ENCODE measurements around the gene PTPRZ1.

The PTPRZ1 gene

GRCh38 chr7:121909716-121910345, 36.9 kb downstream of the PTPRZ1 start:
- no peak for DNase-seq (ENCODE audit: low read depth in 2 of 2)

DNA sequence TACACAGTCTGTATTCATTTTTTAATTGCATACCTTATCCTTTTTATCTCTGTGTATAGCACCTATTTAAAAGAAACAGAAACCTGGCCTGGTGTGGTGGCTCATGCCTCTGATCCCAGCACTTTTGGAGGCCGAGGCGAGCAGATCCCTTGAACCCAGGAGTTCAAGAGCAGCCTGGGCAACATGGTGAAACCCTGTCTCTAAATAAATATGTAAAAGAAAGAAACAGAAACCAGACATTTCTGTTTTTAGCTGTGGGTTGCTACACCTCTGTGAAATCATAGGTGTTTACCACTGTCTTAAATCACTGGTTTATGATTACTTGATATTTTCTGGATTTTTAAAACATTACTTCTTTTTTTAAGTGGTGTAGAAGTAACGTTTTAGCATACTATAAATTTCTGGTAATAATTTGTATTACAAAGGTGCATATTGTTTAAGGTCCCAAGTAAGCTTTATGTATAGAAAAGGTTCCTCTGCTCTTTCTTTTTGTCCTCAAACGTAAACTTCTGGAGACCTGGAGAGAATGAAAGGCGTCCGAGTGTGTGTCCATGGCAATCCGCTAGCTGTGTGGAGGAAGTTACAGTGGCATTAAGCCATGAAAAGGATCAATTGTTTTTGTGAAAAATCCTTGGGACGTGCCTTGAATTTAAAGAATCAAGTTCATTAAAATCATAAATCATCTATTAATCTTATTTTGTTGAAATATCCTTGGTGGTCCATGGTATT, 41.1 kb downstream of the PTPRZ1 start:
- TF ChIP-seq, protein P1, sequence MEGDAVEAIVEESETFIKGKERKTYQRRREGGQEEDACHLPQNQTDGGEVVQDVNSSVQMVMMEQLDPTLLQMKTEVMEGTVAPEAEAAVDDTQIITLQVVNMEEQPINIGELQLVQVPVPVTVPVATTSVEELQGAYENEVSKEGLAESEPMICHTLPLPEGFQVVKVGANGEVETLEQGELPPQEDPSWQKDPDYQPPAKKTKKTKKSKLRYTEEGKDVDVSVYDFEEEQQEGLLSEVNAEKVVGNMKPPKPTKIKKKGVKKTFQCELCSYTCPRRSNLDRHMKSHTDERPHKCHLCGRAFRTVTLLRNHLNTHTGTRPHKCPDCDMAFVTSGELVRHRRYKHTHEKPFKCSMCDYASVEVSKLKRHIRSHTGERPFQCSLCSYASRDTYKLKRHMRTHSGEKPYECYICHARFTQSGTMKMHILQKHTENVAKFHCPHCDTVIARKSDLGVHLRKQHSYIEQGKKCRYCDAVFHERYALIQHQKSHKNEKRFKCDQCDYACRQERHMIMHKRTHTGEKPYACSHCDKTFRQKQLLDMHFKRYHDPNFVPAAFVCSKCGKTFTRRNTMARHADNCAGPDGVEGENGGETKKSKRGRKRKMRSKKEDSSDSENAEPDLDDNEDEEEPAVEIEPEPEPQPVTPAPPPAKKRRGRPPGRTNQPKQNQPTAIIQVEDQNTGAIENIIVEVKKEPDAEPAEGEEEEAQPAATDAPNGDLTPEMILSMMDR (IDR thresholded peaks at IDR 0.05; ENCODE audit: low read depth, low read length), result no peak
- DNase-seq (ENCODE audit: low read depth in 2 of 2), result no peak
- no peak overlapping the region for H3K4me3 ChIP-seq (replicated peaks in 1 of 2; ENCODE audit: low read depth in 2 of 2, low read length in 2 of 2)

More at GRCh38 chr7:121909716-121910345, 36.9 kb downstream of the PTPRZ1 start:
- H3K4me3 ChIP-seq (replicated peaks in 1 of 2; ENCODE audit: low read depth in 2 of 2, low read length in 2 of 2), result no peak overlapping the region
- TF ChIP-seq, protein P1 (IDR thresholded peaks at IDR 0.05; ENCODE audit: low read depth, low read length), result no peak

GRCh38 chr7:121914676-121915279, 41.8 kb downstream of the PTPRZ1 start:
- no peak overlapping the region for H3K4me3 ChIP-seq (replicated peaks in 1 of 2; ENCODE audit: low read depth in 2 of 2, low read length in 2 of 2)
- TF ChIP-seq, protein P1 (IDR thresholded peaks at IDR 0.05; ENCODE audit: low read depth, low read length), result no peak
- no peak for DNase-seq (ENCODE audit: low read depth in 2 of 2)

DNA sequence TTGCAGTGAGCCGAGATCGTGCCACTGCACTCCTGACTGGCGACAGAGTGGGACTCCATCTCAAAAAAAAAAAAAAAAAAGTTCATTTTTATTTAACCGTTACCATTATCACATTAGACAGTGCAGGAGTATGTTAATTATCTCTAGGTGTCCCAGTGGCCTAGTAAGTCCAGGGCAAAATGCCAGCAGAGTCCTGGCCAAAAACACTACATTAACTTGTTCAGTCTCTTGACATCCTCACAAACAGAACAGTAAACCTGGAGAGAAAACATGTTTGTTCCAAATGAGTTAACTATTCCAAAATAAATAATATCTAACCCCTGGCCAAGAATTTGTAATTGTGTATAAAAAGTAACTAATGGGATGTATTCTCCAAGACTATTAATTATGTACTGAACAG, 43.2 kb downstream of the PTPRZ1 start:
- no peak for DNase-seq (ENCODE audit: low read depth in 2 of 2)
- no peak overlapping the region for H3K4me3 ChIP-seq (replicated peaks in 1 of 2; ENCODE audit: low read depth in 2 of 2, low read length in 2 of 2)
- TF ChIP-seq, protein P1 (IDR thresholded peaks at IDR 0.05; ENCODE audit: low read depth, low read length), result no peak

DNA sequence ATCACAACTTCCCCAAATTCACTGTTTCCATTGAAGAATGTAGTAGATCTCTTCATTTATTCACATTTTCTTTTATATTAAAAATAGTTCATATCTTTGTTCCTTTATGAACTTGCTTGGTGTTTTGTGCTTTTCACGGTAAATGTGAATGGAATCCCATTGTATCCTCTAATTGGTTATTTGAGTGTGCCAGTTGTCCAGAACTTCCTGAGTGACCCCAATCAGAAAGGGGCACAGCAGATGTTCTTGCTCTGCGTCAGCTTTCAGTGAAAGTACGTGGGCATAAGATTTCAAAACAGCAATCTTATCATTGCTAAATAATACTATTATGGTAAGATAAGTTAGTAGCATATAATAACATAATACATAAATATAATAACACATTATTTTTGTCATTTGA, 47.0 kb downstream of the PTPRZ1 start:
- TF ChIP-seq, protein P1 (IDR thresholded peaks at IDR 0.05; ENCODE audit: low read depth, low read length), result no peak
- H3K4me3 ChIP-seq (replicated peaks in 1 of 2; ENCODE audit: low read depth in 2 of 2, low read length in 2 of 2), result no peak overlapping the region
- DNase-seq (ENCODE audit: low read depth in 2 of 2), result no peak

DNA sequence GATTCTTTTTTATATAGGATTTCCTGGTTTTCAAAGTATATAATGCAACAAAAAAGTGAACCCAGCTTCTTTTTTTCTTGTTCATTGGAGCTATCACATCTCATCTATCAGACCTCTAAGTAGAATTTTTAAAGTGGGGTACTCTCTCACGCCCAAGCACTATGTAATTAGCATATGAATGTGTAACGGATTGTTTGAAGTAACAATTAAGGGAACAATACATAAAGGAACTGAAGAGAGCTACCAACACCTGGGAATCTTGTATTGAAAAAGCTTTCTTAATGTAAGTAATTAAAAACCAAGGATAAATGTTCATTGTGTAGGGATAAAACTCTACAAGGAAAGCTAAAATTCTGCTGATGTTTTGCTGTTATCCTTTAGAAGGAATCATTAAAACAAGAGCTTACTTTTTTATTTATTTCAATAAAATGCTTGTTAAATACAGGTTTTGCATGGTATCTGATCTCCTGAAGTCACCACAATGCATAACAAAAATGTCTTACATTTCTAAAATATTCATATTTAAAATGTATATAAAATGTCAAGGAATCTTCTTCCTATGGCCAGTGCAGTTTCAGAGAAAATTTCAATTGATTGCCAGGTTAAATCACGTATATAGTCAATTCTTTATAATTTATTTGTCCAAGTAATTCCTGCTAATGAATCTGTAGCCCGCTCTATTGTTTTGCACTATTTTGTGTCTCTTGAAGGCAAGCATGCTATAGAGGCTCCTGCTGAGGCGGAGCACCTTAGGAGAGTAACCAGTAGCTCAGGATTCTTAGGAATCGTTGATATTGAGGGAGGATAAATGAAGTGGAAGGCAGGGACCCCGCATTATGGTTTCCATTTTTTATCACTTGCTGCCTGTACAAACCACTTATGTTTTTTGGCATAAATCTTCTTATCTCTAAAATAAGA, 51.6 kb downstream of the PTPRZ1 start:
- DNase-seq (ENCODE audit: low read depth in 2 of 2), result no peak
- TF ChIP-seq, protein P1 (IDR thresholded peaks at IDR 0.05; ENCODE audit: low read depth, low read length), result no peak
- no peak overlapping the region for H3K4me3 ChIP-seq (replicated peaks in 1 of 2; ENCODE audit: low read depth in 2 of 2, low read length in 2 of 2)
